PC-9 (cell line): ENCODE data around the gene FOXJ1. TPM values are rescaled to one million over a fixed set of nuclear protein-coding genes. Genes with fewer than 3 reads are reported as not detected.

Experiments
- BruUV-seq: library from RNA; stranded (reverse); fragments of 400-500 nt; replicated peaks from 2 replicates; lab custom pipeline; 2021; lab: Mats Ljungman, UMichigan
- CTCF ChIA-PET: fragments of 300-600 bp; sonication (Branson Sonifier 250); formaldehyde crosslinking; loops from one replicate; lab custom pipeline; 2022; ENCODE audit warnings: antibody characterized with exemption; lab: Charles Lee
- POLR2A ChIA-PET: fragments of 300-600 bp; sonication (Branson Sonifier 250); formaldehyde crosslinking; loops from one replicate; lab custom pipeline; 2022; ENCODE audit warnings: antibody characterized with exemption; ENCODE audit not compliant: unreplicated experiment; lab: Charles Lee
- DNase-seq, 2 experiments: peaks; one replicate each; pipeline versions ENCODE4 v3.0.0 to v3.0.0-alpha.2; 2015 to 2022; ENCODE audit warnings: mixed read lengths in 1 of 2
- H2AFZ ChIP-seq: fragments of 200-600 bp; sonication (generic); 2 replicates; pipeline ENCODE4 v1.8.1; 2017; ENCODE audit warnings: antibody characterized with exemption
- H3F3A ChIP-seq: fragments of 200-600 bp; sonication (generic); 2 replicates; pipeline ENCODE4 v1.8.1; 2017; ENCODE audit warnings: antibody characterized with exemption, mild to moderate bottlenecking, low read depth; ENCODE audit not compliant: insufficient read depth
- H3K27ac ChIP-seq: fragments of 200-600 bp; sonication (generic); 2 replicates; pipeline ENCODE4 v1.6.1; 2016; ENCODE audit warnings: mixed run types
- H3K27me3 ChIP-seq: fragments of 200-600 bp; sonication (generic); 2 replicates; pipeline ENCODE4 v1.6.1; 2016; ENCODE audit warnings: low read depth, mixed run types; ENCODE audit not compliant: insufficient read depth
- H3K36me3 ChIP-seq: fragments of 200-600 bp; sonication (generic); 2 replicates; pipeline ENCODE4 v1.6.1; 2016; ENCODE audit warnings: low read depth, mixed run types
- H3K4me1 ChIP-seq: fragments of 200-600 bp; sonication (generic); replicated peaks from 2 replicates; pipeline ENCODE4 v1.6.1; 2016; ENCODE audit warnings: mixed run types; ENCODE audit not compliant: insufficient read depth
- H3K4me2 ChIP-seq: fragments of 200-600 bp; sonication (generic); 2 replicates; pipeline ENCODE4 v1.6.1; 2017; ENCODE audit warnings: mixed run types
- H3K4me3 ChIP-seq: fragments of 200-600 bp; sonication (generic); 2 replicates; pipeline ENCODE4 v1.6.1; 2016; ENCODE audit warnings: mixed run types
- H3K79me2 ChIP-seq: fragments of 200-600 bp; sonication (generic); 2 replicates; pipeline ENCODE4 v1.6.1; 2017; ENCODE audit warnings: low read depth, mixed run types
- H3K9me2 ChIP-seq: fragments of 200-600 bp; sonication (generic); 2 replicates; pipeline ENCODE4 v1.8.1; 2017; ENCODE audit warnings: mild to moderate bottlenecking; ENCODE audit not compliant: insufficient read depth
- H3K9me3 ChIP-seq: fragments of 200-600 bp; sonication (generic); 2 replicates; pipeline ENCODE4 v1.8.1; 2016; ENCODE audit warnings: low read depth; ENCODE audit not compliant: insufficient read depth
- H4K20me1 ChIP-seq: fragments of 200-600 bp; sonication (generic); 2 replicates; pipeline ENCODE4 v1.8.1; 2017; ENCODE audit not compliant: insufficient read depth
- CTCF ChIP-seq: fragments of 200-600 bp; sonication (generic); conservative IDR thresholded peaks from 2 replicates; pipeline ENCODE4 v1.6.1; 2017; ENCODE audit warnings: mixed run types, antibody characterized with exemption, mild to moderate bottlenecking, moderate library complexity
- EZH2 ChIP-seq: fragments of 200-600 bp; sonication (generic); IDR thresholded peaks from 2 replicates; pipeline ENCODE4 v1.8.0; 2017; ENCODE audit warnings: antibody characterized with exemption, low read depth
- intact Hi-C: fragments of 100-400 bp; cut with micrococcal nuclease; formaldehyde crosslinking; loops from one replicate; pipeline ENCODE4 v1.10.0; 2022; ENCODE audit not compliant: unreplicated experiment
- total RNA-seq: library from RNA; stranded (reverse); gene quantifications from 2 replicates; pipeline ENCODE4 v1.2.3, GENCODE V29; 2021

Gene FOXJ1
- total RNA-seq, 1 experiment from 2014 or later = 23.7 TPM

GRCh38 chr17:76134911-76135809 is 5.9 kb downstream of the FOXJ1 start:
- BruUV-seq = no TSS peak
- no peaks in the 10 kb centered on the region for H4K20me1 ChIP-seq
- no peak for DNase-seq
- TF ChIP-seq CTCF (no peak), EZH2 (no peak)
- POLR2A ChIA-PET = no interaction called here
- H3K4me2 ChIP-seq = no peak overlapping the region
- H3K9me3 ChIP-seq = no peaks in the 10 kb centered on the region
- no peaks in the 10 kb centered on the region for H3K79me2 ChIP-seq
- no peaks in the 10 kb centered on the region for H3K27me3 ChIP-seq
- no peaks in the 10 kb centered on the region for H3K36me3 ChIP-seq
- intact Hi-C loops = no loop called here
- peaks cover 28% of the 10 kb centered on the region for H3K4me1 ChIP-seq
- peaks cover 18% of the 10 kb centered on the region for H3F3A ChIP-seq
- H2AFZ ChIP-seq = no peak overlapping the region
- H3K9me2 ChIP-seq = no peaks in the 10 kb centered on the region
- no peak overlapping the region for H3K27ac ChIP-seq
- CTCF ChIA-PET = no interaction called here
- H3K4me3 ChIP-seq = no peak overlapping the region

GRCh38 chr17:76132574-76133338 is 8.3 kb downstream of the FOXJ1 start:
- H3K4me2 ChIP-seq = peak overlapping the region; percentile 65
- H3K27me3 ChIP-seq = no peaks in the 10 kb centered on the region
- H3K79me2 ChIP-seq = no peaks in the 10 kb centered on the region
- no peaks in the 10 kb centered on the region for H4K20me1 ChIP-seq
- ChIA-PET POLR2A (interaction anchor here (0.6 to 1.6 kb wide), 10 partner anchors 8 to 981 kb away, joined by 3 to 37 read pairs (median 10); partner anchors contain the start of gene FOXJ1), CTCF (interaction anchor here (0.6 to 1.3 kb wide), 8 partner anchors 9 to 147 kb away, joined by 3 to 9 read pairs (median 6); no protein-coding TSS in a partner anchor)
- DNase-seq = peak; percentile 77 to 98
- H3K27ac ChIP-seq = peak overlapping the region; percentile 26; the same call in 1 of the 2 replicates
- no peaks in the 10 kb centered on the region for H3K9me3 ChIP-seq
- H3K4me3 ChIP-seq = no peak overlapping the region
- no TSS peak for BruUV-seq
- no peaks in the 10 kb centered on the region for H3K36me3 ChIP-seq
- no peaks in the 10 kb centered on the region for H3K9me2 ChIP-seq
- H3K4me1 ChIP-seq = peaks cover 28% of the 10 kb centered on the region
- peaks cover 18% of the 10 kb centered on the region for H3F3A ChIP-seq
- H2AFZ ChIP-seq = no peak overlapping the region
- intact Hi-C loops = loop anchor here (1.0 to 2.0 kb wide), 2 partner anchors 9 to 130 kb away; partner anchors contain the start of gene FOXJ1
- TF ChIP-seq CTCF = no peak
- TF ChIP-seq EZH2 = no peak
